Measurements from ENCODE around the gene CNOT1. TPM values are rescaled to one million over a fixed set of nuclear protein-coding genes. Genes with fewer than 3 reads are reported as not detected.
"Not testable (repeated sequence)": the region's sequence is repeated elsewhere in the genome, so short reads cannot be mapped to it uniquely, and the experiment has no call there.

CNOT1 gene
- polyA plus RNA-seq, 1 donor from 2014 or later, result 66.2 TPM

- H3K79me2 ChIP-seq (replicated peaks; ENCODE audit: insufficient read depth, low read length), result no peaks in the 10 kb centered on the region
- no peak overlapping the region for H3K4me2 ChIP-seq (ENCODE audit: low read length)
These were observed 9.6 kb upstream of the CNOT1 start for GRCh38 chr16:58639230-58639629.

DNA sequence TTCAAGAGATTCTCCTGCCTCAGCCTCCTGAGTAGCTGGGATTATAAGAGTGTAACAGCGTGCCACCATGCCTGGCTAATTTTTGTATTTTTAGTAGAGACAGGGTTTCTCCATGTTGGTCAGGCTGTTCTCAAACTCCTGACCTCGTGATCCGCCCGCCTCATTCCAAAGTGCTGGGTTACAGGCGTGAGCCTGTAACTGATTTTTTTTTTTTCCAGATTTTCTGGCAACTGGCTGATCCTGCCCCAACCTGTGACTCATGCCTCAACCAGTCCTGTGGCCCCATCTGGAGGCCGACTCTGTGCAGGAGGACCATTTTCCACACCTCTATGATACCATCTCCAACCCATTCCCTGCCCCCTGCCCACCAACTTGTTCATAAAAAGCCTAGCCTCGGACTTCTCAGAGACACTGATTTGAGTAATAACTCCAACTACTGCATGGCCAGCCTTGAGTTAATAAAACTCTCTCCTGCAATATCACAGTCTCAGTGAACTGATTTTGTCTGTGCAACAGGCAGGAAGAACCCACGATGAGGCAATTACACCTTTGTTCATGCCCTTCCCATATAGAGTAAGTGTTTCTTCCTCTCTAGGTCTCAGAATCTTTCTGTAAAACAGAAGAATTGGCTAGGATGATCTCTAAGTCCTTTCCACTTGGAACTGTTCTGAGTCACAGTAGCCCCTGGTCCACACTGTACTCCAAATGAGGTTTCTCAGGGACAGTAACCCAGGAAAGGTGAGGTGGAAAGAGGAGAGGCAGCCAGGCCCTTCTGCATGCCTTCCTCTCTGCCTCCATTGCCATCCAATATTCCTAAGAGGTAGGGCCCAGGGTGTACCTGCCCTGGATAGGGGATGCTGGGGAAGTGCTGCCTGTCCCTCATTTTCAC lies 8.8 kb upstream of the CNOT1 start:
- Histone ChIP-seq H3K27me3 (ENCODE audit: insufficient read depth, low read depth, low read length) (no peaks in the 10 kb centered on the region), H3K9me2 (ENCODE audit: insufficient read depth, low read length) (no peaks in the 10 kb centered on the region), H3K9ac (ENCODE audit: low read length) (no peak overlapping the region), H3K79me2 (replicated peaks; ENCODE audit: insufficient read depth, low read length) (no peaks in the 10 kb centered on the region), H3K9me3 (ENCODE audit: low read length) (no peaks in the 10 kb centered on the region), H3K27ac (ENCODE audit: low read length) (no peak overlapping the region), H2AFZ (ENCODE audit: low read depth, low read length) (no peak overlapping the region), H4K20me1 (ENCODE audit: insufficient read depth) (no peaks in the 10 kb centered on the region), H3K36me3 (ENCODE audit: insufficient read depth, low read length) (no peaks in the 10 kb centered on the region), H3K4me2 (ENCODE audit: low read length) (no peak overlapping the region), H3F3A (ENCODE audit: insufficient read depth, low read length, poor library complexity, severe bottlenecking) (no peaks in the 10 kb centered on the region), H3K4me3 (ENCODE audit: low read length) (no peak overlapping the region)
- TF ChIP-seq POLR2AphosphoS5 (IDR thresholded peaks at IDR 0.05), result no peak
- TF ChIP-seq EZH2 (IDR thresholded peaks at IDR 0.05; ENCODE audit: borderline replicate concordance, insufficient read depth, low read length, poor library complexity, severe bottlenecking), result no peak
- no peak for TF ChIP-seq MXI1 (conservative IDR thresholded peaks at IDR 0.05; ENCODE audit: poor library complexity, severe bottlenecking)
- TF ChIP-seq, protein P1, sequence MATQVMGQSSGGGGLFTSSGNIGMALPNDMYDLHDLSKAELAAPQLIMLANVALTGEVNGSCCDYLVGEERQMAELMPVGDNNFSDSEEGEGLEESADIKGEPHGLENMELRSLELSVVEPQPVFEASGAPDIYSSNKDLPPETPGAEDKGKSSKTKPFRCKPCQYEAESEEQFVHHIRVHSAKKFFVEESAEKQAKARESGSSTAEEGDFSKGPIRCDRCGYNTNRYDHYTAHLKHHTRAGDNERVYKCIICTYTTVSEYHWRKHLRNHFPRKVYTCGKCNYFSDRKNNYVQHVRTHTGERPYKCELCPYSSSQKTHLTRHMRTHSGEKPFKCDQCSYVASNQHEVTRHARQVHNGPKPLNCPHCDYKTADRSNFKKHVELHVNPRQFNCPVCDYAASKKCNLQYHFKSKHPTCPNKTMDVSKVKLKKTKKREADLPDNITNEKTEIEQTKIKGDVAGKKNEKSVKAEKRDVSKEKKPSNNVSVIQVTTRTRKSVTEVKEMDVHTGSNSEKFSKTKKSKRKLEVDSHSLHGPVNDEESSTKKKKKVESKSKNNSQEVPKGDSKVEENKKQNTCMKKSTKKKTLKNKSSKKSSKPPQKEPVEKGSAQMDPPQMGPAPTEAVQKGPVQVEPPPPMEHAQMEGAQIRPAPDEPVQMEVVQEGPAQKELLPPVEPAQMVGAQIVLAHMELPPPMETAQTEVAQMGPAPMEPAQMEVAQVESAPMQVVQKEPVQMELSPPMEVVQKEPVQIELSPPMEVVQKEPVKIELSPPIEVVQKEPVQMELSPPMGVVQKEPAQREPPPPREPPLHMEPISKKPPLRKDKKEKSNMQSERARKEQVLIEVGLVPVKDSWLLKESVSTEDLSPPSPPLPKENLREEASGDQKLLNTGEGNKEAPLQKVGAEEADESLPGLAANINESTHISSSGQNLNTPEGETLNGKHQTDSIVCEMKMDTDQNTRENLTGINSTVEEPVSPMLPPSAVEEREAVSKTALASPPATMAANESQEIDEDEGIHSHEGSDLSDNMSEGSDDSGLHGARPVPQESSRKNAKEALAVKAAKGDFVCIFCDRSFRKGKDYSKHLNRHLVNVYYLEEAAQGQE (IDR thresholded peaks at IDR 0.05; ENCODE audit: borderline replicate concordance), result no peak
- TF ChIP-seq RAD21 (conservative IDR thresholded peaks at IDR 0.05), result no peak
- no peak for TF ChIP-seq EP300 (conservative IDR thresholded peaks at IDR 0.05; ENCODE audit: poor library complexity, severe bottlenecking)
- no peak for TF ChIP-seq SMC3 (conservative IDR thresholded peaks at IDR 0.05; ENCODE audit: poor library complexity)
- TF ChIP-seq TAF1 (IDR thresholded peaks at IDR 0.05; ENCODE audit: low read depth), result no peak
- TF ChIP-seq, protein P2, sequence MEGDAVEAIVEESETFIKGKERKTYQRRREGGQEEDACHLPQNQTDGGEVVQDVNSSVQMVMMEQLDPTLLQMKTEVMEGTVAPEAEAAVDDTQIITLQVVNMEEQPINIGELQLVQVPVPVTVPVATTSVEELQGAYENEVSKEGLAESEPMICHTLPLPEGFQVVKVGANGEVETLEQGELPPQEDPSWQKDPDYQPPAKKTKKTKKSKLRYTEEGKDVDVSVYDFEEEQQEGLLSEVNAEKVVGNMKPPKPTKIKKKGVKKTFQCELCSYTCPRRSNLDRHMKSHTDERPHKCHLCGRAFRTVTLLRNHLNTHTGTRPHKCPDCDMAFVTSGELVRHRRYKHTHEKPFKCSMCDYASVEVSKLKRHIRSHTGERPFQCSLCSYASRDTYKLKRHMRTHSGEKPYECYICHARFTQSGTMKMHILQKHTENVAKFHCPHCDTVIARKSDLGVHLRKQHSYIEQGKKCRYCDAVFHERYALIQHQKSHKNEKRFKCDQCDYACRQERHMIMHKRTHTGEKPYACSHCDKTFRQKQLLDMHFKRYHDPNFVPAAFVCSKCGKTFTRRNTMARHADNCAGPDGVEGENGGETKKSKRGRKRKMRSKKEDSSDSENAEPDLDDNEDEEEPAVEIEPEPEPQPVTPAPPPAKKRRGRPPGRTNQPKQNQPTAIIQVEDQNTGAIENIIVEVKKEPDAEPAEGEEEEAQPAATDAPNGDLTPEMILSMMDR (IDR thresholded peaks at IDR 0.05; ENCODE audit: poor library complexity, severe bottlenecking), result no peak

More at GRCh38 chr16:58639230-58639629, 9.6 kb upstream of the CNOT1 start:
- Histone ChIP-seq H3K9ac (ENCODE audit: low read length) (no peak overlapping the region), H4K20me1 (ENCODE audit: insufficient read depth) (no peaks in the 10 kb centered on the region), H3K4me3 (ENCODE audit: low read length) (no peak overlapping the region), H3K27me3 (ENCODE audit: insufficient read depth, low read depth, low read length) (no peaks in the 10 kb centered on the region), H3K9me3 (ENCODE audit: low read length) (no peaks in the 10 kb centered on the region), H2AFZ (ENCODE audit: low read depth, low read length) (no peak overlapping the region), H3F3A (ENCODE audit: insufficient read depth, low read length, poor library complexity, severe bottlenecking) (no peaks in the 10 kb centered on the region), H3K9me2 (ENCODE audit: insufficient read depth, low read length) (no peaks in the 10 kb centered on the region), H3K27ac (ENCODE audit: low read length) (no peak overlapping the region), H3K36me3 (ENCODE audit: insufficient read depth, low read length) (no peaks in the 10 kb centered on the region)
- no peak for TF ChIP-seq EZH2 (IDR thresholded peaks at IDR 0.05; ENCODE audit: borderline replicate concordance, insufficient read depth, low read length, poor library complexity, severe bottlenecking)
- TF ChIP-seq RAD21 (conservative IDR thresholded peaks at IDR 0.05), result no peak
- TF ChIP-seq EP300 (conservative IDR thresholded peaks at IDR 0.05; ENCODE audit: poor library complexity, severe bottlenecking), result no peak
- TF ChIP-seq, protein P2 (IDR thresholded peaks at IDR 0.05; ENCODE audit: poor library complexity, severe bottlenecking), result no peak
- no peak for TF ChIP-seq POLR2AphosphoS5 (IDR thresholded peaks at IDR 0.05)
- TF ChIP-seq MXI1 (conservative IDR thresholded peaks at IDR 0.05; ENCODE audit: poor library complexity, severe bottlenecking), result no peak
- no peak for TF ChIP-seq TAF1 (IDR thresholded peaks at IDR 0.05; ENCODE audit: low read depth)
- TF ChIP-seq, protein P1 (IDR thresholded peaks at IDR 0.05; ENCODE audit: borderline replicate concordance), result no peak
- TF ChIP-seq SMC3 (conservative IDR thresholded peaks at IDR 0.05; ENCODE audit: poor library complexity), result no peak

DNA sequence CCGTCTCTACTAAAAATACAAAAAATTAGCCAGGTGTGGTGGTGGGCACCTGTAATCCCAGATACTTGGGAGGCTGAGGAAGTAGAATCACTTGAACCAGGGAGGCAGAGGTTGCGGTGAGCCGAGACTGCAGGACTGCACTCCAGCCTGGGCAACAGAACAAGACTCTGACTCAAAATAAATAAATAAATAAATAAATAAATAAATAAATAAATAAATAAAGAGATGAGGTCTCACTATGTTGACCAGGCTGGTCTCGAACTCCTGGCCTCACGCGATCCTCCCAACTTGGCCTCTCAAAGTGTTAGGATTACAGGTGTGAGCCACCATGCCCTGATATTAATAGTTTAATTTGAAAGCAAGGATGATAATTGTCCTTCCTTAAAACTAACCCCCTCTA lies 7.4 kb upstream of the CNOT1 start:
- not testable (repeated sequence) for H3K9ac ChIP-seq (ENCODE audit: low read length); H3F3A ChIP-seq (ENCODE audit: insufficient read depth, low read length, poor library complexity, severe bottlenecking); H3K4me2 ChIP-seq (ENCODE audit: low read length); H2AFZ ChIP-seq (ENCODE audit: low read depth, low read length); H3K27me3 ChIP-seq (ENCODE audit: insufficient read depth, low read depth, low read length); H3K4me3 ChIP-seq (ENCODE audit: low read length); H3K36me3 ChIP-seq (ENCODE audit: insufficient read depth, low read length); H3K9me2 ChIP-seq (ENCODE audit: insufficient read depth, low read length); H3K27ac ChIP-seq (ENCODE audit: low read length); H3K79me2 ChIP-seq (replicated peaks; ENCODE audit: insufficient read depth, low read length); H4K20me1 ChIP-seq (ENCODE audit: insufficient read depth); H3K9me3 ChIP-seq (ENCODE audit: low read length)
